Measurements from ENCODE around the gene LEKR1. TPM values are rescaled to one million over a fixed set of nuclear protein-coding genes. Genes with fewer than 3 reads are reported as not detected.

LEKR1 gene
- total and polyA plus RNA-seq, 4 experiments from 2014 or later, result 0.53 to 2.9 (median 1.3) TPM

DNA sequence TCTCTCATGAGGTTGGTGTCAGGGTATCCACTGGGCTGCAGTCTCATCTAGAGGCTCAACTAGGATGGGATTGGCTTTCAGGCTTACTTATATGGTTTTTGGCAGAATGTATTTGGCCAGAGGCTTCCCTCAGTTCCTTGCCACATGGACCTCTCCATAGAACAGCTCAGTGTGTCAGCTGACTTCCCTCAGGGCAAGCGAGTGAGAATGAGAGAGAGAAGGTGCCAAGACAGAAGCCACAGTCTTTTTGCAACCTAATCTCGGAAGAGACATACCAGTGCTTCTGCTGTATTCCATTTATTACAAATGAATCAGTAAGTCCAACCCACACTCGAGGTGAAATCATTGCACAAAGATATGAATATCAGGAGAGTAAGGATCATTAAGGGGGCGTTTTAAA lies 204.6 kb downstream of the LEKR1 start:
- Mint-ChIP-seq H3K4me3 (no peak overlapping the region), H3K27me3 (peaks cover 8 to 17% of the 10 kb centered on the region in 2 donors), H3K9me3 (peaks cover 0 to 3% (median 0%) of the 10 kb centered on the region in 8 donors), H3K27ac (peak overlapping the region in 1 of 7 donors; percentile 3), H3K36me3 (no peaks in the 10 kb centered on the region), H3K4me1 (peaks cover 4 to 5% (median 4%) of the 10 kb centered on the region in 4 donors)
- no peak for DNase-seq
- Histone ChIP-seq H3K27ac (ENCODE audit: low read depth, low read length) (no peak overlapping the region), H3K4me3 (ENCODE audit: low read length in 2 of 2) (no peak overlapping the region), H3K4me1 (ENCODE audit: insufficient read depth, low read length) (no peaks in the 10 kb centered on the region), H3K36me3 (ENCODE audit: insufficient read depth, low read length) (no peaks in the 10 kb centered on the region), H3K9me3 (ENCODE audit: control insufficient read depth in 1 of 2, low read length in 2 of 2) (no peaks in the 10 kb centered on the region), H3K27me3 (ENCODE audit: insufficient read depth, low read length) (no peaks in the 10 kb centered on the region)
- CTCF ChIA-PET (ENCODE audit: partially characterized antibody), result no interaction called here
- intact Hi-C loops (cut with micrococcal nuclease), result no loop called here
- POLR2A ChIA-PET (ENCODE audit: partially characterized antibody), result no interaction called here

DNA sequence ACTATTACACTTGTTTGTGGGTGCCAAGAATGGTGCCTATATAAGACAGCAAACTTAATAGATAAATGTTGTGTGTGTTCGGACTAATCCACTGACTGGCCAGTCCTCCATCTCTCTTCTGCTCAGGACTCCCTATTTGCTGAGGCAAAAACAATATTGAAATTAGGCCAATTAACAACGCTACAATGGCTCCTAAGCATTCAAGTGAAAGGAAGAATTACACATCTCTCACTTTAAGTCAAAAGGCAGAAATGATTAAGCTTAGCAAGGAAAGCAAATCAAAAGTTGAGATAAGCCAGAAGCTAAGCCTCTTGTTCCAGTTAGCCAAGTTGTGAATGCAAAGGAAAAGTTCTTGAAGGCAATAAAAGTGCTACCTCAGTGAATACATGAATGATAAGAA lies 206.8 kb downstream of the LEKR1 start:
- Mint-ChIP-seq H3K4me3 (no peak overlapping the region), H3K36me3 (no peaks in the 10 kb centered on the region), H3K27me3 (peaks cover 9 to 17% of the 10 kb centered on the region in 2 donors), H3K4me1 (peaks cover 2 to 4% (median 3%) of the 10 kb centered on the region in 4 donors), H3K27ac (no peak overlapping the region), H3K9me3 (peaks cover 0 to 4% (median 0%) of the 10 kb centered on the region in 8 donors)
- no peak for DNase-seq
- POLR2A ChIA-PET (ENCODE audit: partially characterized antibody), result interaction anchor here (1.5 kb wide), 1 partner anchor 216 kb away, joined by 3 read pairs; no protein-coding TSS in a partner anchor
- no peaks in the 10 kb centered on the region for H3K27me3 ChIP-seq (ENCODE audit: insufficient read depth, low read length)
- H3K4me3 ChIP-seq (ENCODE audit: low read length in 2 of 2), result no peak overlapping the region
- no peaks in the 10 kb centered on the region for H3K36me3 ChIP-seq (ENCODE audit: insufficient read depth, low read length)
- intact Hi-C loops (cut with micrococcal nuclease), result no loop called here
- H3K27ac ChIP-seq (ENCODE audit: low read depth, low read length), result no peak overlapping the region
- CTCF ChIA-PET (ENCODE audit: partially characterized antibody), result no interaction called here
- no peaks in the 10 kb centered on the region for H3K4me1 ChIP-seq (ENCODE audit: insufficient read depth, low read length)
- H3K9me3 ChIP-seq (ENCODE audit: control insufficient read depth in 1 of 2, low read length in 2 of 2), result no peaks in the 10 kb centered on the region

DNA sequence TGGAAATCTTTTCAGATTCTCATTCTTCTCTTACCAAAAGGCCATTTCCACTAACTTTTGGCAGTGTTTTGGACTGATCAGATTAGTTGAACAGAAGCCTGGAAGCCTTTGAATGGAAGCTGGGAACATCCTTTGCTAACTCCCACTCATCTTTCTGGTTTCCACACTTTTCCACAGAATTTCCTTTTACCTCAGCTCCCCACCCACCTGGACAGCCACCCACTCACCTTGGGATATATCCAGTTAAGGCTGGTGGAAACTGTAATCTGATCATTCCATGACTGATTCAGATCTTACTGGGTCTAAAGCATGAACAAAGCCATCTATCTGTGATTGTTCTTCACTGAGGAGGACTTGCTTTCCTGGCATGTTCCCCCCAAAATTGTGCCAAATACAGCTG lies 214.3 kb downstream of the LEKR1 start:
- H3K27me3 ChIP-seq (ENCODE audit: insufficient read depth, low read length), result no peaks in the 10 kb centered on the region
- H3K4me3 Mint-ChIP-seq, result no peak overlapping the region
- H3K27me3 Mint-ChIP-seq, result peaks cover 0 to 13% of the 10 kb centered on the region in 2 donors
- H3K36me3 ChIP-seq (ENCODE audit: insufficient read depth, low read length), result no peaks in the 10 kb centered on the region
- no peak overlapping the region for H3K27ac Mint-ChIP-seq
- CTCF ChIA-PET (ENCODE audit: partially characterized antibody), result no interaction called here
- no peaks in the 10 kb centered on the region for H3K9me3 ChIP-seq (ENCODE audit: control insufficient read depth in 1 of 2, low read length in 2 of 2)
- H3K4me3 ChIP-seq (ENCODE audit: low read length in 2 of 2), result no peak overlapping the region
- no peaks in the 10 kb centered on the region for H3K4me1 ChIP-seq (ENCODE audit: insufficient read depth, low read length)
- no peak for DNase-seq
- H3K9me3 Mint-ChIP-seq, result peaks cover 0 to 5% (median 0%) of the 10 kb centered on the region in 8 donors
- POLR2A ChIA-PET (ENCODE audit: partially characterized antibody), result no interaction called here
- H3K27ac ChIP-seq (ENCODE audit: low read depth, low read length), result no peak overlapping the region
- no peaks in the 10 kb centered on the region for H3K4me1 Mint-ChIP-seq
- intact Hi-C loops (cut with micrococcal nuclease), result no loop called here
- H3K36me3 Mint-ChIP-seq, result no peaks in the 10 kb centered on the region

DNA sequence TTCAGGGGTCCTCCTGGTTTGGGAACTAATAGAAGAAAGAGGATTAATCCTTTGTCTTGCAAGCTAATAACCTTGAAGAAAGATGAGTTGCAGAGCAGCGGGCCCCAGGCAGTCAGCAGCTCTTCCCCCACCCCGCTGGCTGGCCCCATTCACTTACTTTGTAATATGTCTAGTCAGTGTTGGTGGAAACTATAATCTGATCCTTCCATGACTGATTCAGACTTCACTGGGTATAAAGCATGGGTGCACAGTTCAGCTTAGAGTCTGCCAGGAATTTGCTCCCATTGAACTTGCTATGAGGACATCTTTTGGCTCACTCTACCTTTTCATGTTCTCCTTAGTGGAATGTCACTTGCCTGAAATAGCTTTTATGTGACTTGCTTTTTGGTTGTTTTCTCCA lies 216.1 kb downstream of the LEKR1 start:
- POLR2A ChIA-PET (ENCODE audit: partially characterized antibody), result no interaction called here
- Histone ChIP-seq H3K27ac (ENCODE audit: low read depth, low read length) (no peak overlapping the region), H3K9me3 (ENCODE audit: control insufficient read depth in 1 of 2, low read length in 2 of 2) (no peaks in the 10 kb centered on the region), H3K27me3 (ENCODE audit: insufficient read depth, low read length) (no peaks in the 10 kb centered on the region), H3K36me3 (ENCODE audit: insufficient read depth, low read length) (no peaks in the 10 kb centered on the region), H3K4me3 (ENCODE audit: low read length in 2 of 2) (no peak overlapping the region), H3K4me1 (ENCODE audit: insufficient read depth, low read length) (no peaks in the 10 kb centered on the region)
- no peaks in the 10 kb centered on the region for H3K36me3 Mint-ChIP-seq
- no peak for DNase-seq
- CTCF ChIA-PET (ENCODE audit: partially characterized antibody), result no interaction called here
- intact Hi-C loops (cut with micrococcal nuclease), result no loop called here
- H3K4me1 Mint-ChIP-seq, result no peaks in the 10 kb centered on the region
- peaks cover 0 to 18% of the 10 kb centered on the region in 2 donors for H3K27me3 Mint-ChIP-seq
- H3K9me3 Mint-ChIP-seq, result peaks cover 0 to 3% (median 0%) of the 10 kb centered on the region in 8 donors
- no peak overlapping the region for H3K4me3 Mint-ChIP-seq
- no peak overlapping the region for H3K27ac Mint-ChIP-seq

DNA sequence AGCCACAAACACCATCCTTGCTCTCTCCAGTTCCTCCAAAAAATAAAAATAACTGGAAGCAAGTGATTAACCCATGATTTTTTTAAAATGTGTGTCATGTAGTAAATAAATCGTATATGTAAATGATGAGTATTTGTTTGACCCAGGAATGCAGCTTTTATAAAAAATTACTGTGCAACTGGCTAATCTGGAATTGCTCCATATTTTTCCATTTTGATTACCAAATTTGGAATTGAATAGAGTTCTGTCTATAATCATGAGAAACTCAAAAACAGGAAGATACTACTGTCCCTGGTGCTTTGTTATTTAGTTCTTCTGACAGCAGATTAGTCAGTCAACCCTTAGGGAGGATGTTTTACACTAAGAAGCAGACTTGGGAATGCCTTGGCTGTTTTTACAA lies 217.6 kb downstream of the LEKR1 start:
- H3K27ac ChIP-seq (ENCODE audit: low read depth, low read length), result no peak overlapping the region
- Mint-ChIP-seq H3K4me3 (no peak overlapping the region), H3K27me3 (peaks cover 0 to 14% of the 10 kb centered on the region in 2 donors), H3K36me3 (no peaks in the 10 kb centered on the region), H3K9me3 (peaks cover 0 to 3% (median 0%) of the 10 kb centered on the region in 8 donors), H3K4me1 (no peaks in the 10 kb centered on the region), H3K27ac (no peak overlapping the region)
- no peak for DNase-seq
- H3K4me1 ChIP-seq (ENCODE audit: insufficient read depth, low read length), result no peaks in the 10 kb centered on the region
- H3K27me3 ChIP-seq (ENCODE audit: insufficient read depth, low read length), result no peaks in the 10 kb centered on the region
- H3K9me3 ChIP-seq (ENCODE audit: control insufficient read depth in 1 of 2, low read length in 2 of 2), result no peaks in the 10 kb centered on the region
- CTCF ChIA-PET (ENCODE audit: partially characterized antibody), result no interaction called here
- POLR2A ChIA-PET (ENCODE audit: partially characterized antibody), result no interaction called here
- H3K36me3 ChIP-seq (ENCODE audit: insufficient read depth, low read length), result no peaks in the 10 kb centered on the region
- H3K4me3 ChIP-seq (ENCODE audit: low read length in 2 of 2), result no peak overlapping the region
- intact Hi-C loops (cut with micrococcal nuclease), result no loop called here

DNA sequence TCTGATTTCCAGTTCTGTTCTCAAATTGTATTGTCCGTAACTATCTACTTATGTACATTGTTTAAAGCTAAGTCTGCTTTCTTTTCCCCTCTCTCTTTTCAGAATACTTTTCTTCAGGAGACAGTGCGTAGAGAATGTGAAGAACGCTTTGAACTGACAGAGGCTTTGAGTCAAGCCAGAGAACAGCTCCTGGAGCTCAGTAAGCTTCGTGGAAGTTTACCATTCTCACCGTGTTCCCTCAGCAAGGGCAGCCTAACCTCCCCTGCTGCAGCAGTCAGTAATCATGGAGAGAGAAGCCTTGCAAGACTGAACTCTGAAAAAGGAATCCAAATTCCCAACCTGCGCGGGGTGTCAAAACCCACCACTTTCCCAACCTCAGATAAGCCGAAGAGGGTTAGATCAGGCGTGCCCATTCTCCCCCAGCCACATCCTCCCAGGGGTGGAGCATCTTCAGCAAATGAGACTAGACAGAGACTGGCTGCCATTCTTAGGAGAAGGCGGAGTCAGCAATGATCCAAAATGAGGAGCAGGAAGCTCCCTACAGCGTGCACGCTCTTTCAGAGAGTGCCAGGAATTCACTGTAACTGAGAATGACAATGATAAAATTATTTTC lies 219.2 kb downstream of the LEKR1 start:
- no peaks in the 10 kb centered on the region for H3K36me3 Mint-ChIP-seq
- DNase-seq, result no peak
- ChIA-PET CTCF (ENCODE audit: partially characterized antibody) (no interaction called here), POLR2A (ENCODE audit: partially characterized antibody) (no interaction called here)
- no peak overlapping the region for H3K27ac Mint-ChIP-seq
- Histone ChIP-seq H3K4me3 (ENCODE audit: low read length in 2 of 2) (no peak overlapping the region), H3K27me3 (ENCODE audit: insufficient read depth, low read length) (no peaks in the 10 kb centered on the region), H3K27ac (ENCODE audit: low read depth, low read length) (no peak overlapping the region), H3K4me1 (ENCODE audit: insufficient read depth, low read length) (no peaks in the 10 kb centered on the region), H3K36me3 (ENCODE audit: insufficient read depth, low read length) (no peaks in the 10 kb centered on the region), H3K9me3 (ENCODE audit: control insufficient read depth in 1 of 2, low read length in 2 of 2) (no peaks in the 10 kb centered on the region)
- H3K4me1 Mint-ChIP-seq, result no peaks in the 10 kb centered on the region
- peaks cover 0 to 3% (median 0%) of the 10 kb centered on the region in 8 donors for H3K9me3 Mint-ChIP-seq
- intact Hi-C loops (cut with micrococcal nuclease), result no loop called here
- H3K27me3 Mint-ChIP-seq, result peaks cover 3 to 14% of the 10 kb centered on the region in 2 donors
- no peak overlapping the region for H3K4me3 Mint-ChIP-seq

DNA sequence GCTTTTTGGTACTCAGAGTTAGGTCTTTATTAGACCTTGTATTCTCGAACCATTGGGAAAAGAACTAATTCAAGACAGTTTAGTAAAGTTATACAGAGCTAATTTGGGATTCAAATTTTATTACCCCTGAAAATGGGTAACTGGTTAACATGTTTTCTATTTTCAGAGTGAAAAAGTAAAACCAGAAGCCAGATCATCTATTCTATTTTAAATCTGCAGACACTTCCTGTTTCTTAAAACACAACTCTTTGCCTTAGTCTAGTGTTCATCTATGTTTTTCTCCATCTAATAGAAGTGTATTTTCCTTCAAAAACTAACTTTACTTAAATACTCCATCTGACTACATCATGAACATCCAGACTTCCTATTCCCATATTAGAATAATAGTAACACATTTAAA lies 220.4 kb downstream of the LEKR1 start:
- H3K4me3 ChIP-seq (ENCODE audit: low read length in 2 of 2), result no peak overlapping the region
- H3K27me3 Mint-ChIP-seq, result peaks cover 3 to 14% of the 10 kb centered on the region in 2 donors
- H3K36me3 Mint-ChIP-seq, result no peaks in the 10 kb centered on the region
- H3K4me3 Mint-ChIP-seq, result no peak overlapping the region
- ChIA-PET CTCF (ENCODE audit: partially characterized antibody) (no interaction called here), POLR2A (ENCODE audit: partially characterized antibody) (no interaction called here)
- peaks cover 0 to 3% (median 0%) of the 10 kb centered on the region in 8 donors for H3K9me3 Mint-ChIP-seq
- H3K9me3 ChIP-seq (ENCODE audit: control insufficient read depth in 1 of 2, low read length in 2 of 2), result no peaks in the 10 kb centered on the region
- DNase-seq, result no peak
- no peak overlapping the region for H3K27ac Mint-ChIP-seq
- no peak overlapping the region for H3K27ac ChIP-seq (ENCODE audit: low read depth, low read length)
- no peaks in the 10 kb centered on the region for H3K4me1 Mint-ChIP-seq
- intact Hi-C loops (cut with micrococcal nuclease), result no loop called here
- no peaks in the 10 kb centered on the region for H3K27me3 ChIP-seq (ENCODE audit: insufficient read depth, low read length)
- no peaks in the 10 kb centered on the region for H3K4me1 ChIP-seq (ENCODE audit: insufficient read depth, low read length)
- H3K36me3 ChIP-seq (ENCODE audit: insufficient read depth, low read length), result no peaks in the 10 kb centered on the region
